Testis (tissue), 3 donors: Measurements from ENCODE around the gene GFRA4. TPM values are rescaled to one million over a fixed set of nuclear protein-coding genes. Genes with fewer than 3 reads are reported as not detected.

Source experiments
- DNase-seq: peaks from one replicate; pipeline ENCODE4 v3.0.0-alpha.2; 2019
- H3K27ac ChIP-seq, 2 donors: fragments of 200-600 bp; sonication (generic); one replicate each; pipeline ENCODE4 v1.5.1; 2019
- H3K27me3 ChIP-seq: fragments of 200-600 bp; sonication (generic); one replicate; pipeline ENCODE4 v1.5.1; 2019
- H3K36me3 ChIP-seq: fragments of 200-600 bp; sonication (generic); one replicate; pipeline ENCODE4 v1.5.1; 2017; ENCODE audit warnings: low read depth; ENCODE audit errors: missing control alignments
- H3K4me1 ChIP-seq: fragments of 200-600 bp; sonication (generic); one replicate; pipeline ENCODE4 v1.5.1; 2019
- H3K4me3 ChIP-seq, 2 donors: fragments of 200-600 bp; sonication (generic); one replicate each; pipeline ENCODE4 v1.5.1; 2017 to 2019
- H3K9me3 ChIP-seq: fragments of 200-600 bp; sonication (generic); one replicate; pipeline ENCODE4 v1.5.1; 2017
- CTCF ChIP-seq, 3 experiments: fragments of 450-650 bp in 2 of 3; fragments of 200-600 bp in 1 of 3; sonication (generic) in 1 of 3; IDR thresholded peaks; one replicate each; pipeline ENCODE4 v1.5.1; 2016 to 2019; ENCODE audit warnings: antibody characterized with exemption in 3 of 3, mild to moderate bottlenecking in 2 of 3, moderate library complexity in 1 of 3
- POLR2A ChIP-seq: fragments of 450-650 bp; IDR thresholded peaks from one replicate; pipeline ENCODE4 v1.6.1; 2017; ENCODE audit warnings: antibody characterized with exemption, mild to moderate bottlenecking, moderate library complexity
- WGBS, 2 donors: methylation state at CpG; one replicate each; pipeline ENCODE4 v1.1.5; 2018; 5-methylcytosine and 5-hydroxymethylcytosine counted together
- intact Hi-C: fragments of 100-400 bp; cut with DNase I; formaldehyde crosslinking; loops from one replicate; pipeline ENCODE4 v1.15.1; 2023; ENCODE audit warnings: low total_unique reads
- polyA plus RNA-seq: library from polyadenylated mRNA; stranded (reverse); fragments of 350-450 nt; fragmentation: Illumina TruSeq; extraction: RNeasy Lipid Tissue Mini Kit (QIAGEN cat#74804); gene quantifications from one replicate; pipeline ENCODE4 v1.2.3, GENCODE V29; 2014; ENCODE audit warnings: low read depth, low replicate concordance; ENCODE audit not compliant: insufficient read depth
- total RNA-seq, 2 donors: library from RNA; depleted of rRNA; stranded (reverse); fragments of >200 nt; gene quantifications; one replicate each; pipeline ENCODE4 v1.2.3, GENCODE V29; 2016

Gene GFRA4
- total and polyA plus RNA-seq, 3 donors from 2014 or later, result 0.31 to 0.74 (median 0.51) TPM

- H3K27ac ChIP-seq, result no peak overlapping the region
- no peaks in the 10 kb centered on the region for H3K36me3 ChIP-seq
- H3K27me3 ChIP-seq, result no peaks in the 10 kb centered on the region
- 77 to 79% methylated on average over 5 to 6 of the region's 6 CpGs for WGBS, 2 donors
- no peak overlapping the region for H3K4me3 ChIP-seq
- H3K4me1 ChIP-seq, result no peaks in the 10 kb centered on the region
- intact Hi-C loops, result loop anchor here (5.0 kb wide), 1 partner anchor 33 kb away; no protein-coding TSS in a partner anchor
- H3K9me3 ChIP-seq, result no peaks in the 10 kb centered on the region
- no peak for TF ChIP-seq POLR2A
- TF ChIP-seq CTCF (IDR thresholded peaks at IDR 0.05), result no peak
- DNase-seq, result no peak
Observed at GRCh38 chr20:3710011-3710466, 46.8 kb upstream of the GFRA4 start.

- 81 to 97% methylated on average over 3 of the region's 3 CpGs for WGBS, 2 donors
Observed at GRCh38 chr20:3707508-3707899, 44.3 kb upstream of the GFRA4 start.

GRCh38 chr20:3706774-3707507 lies 43.7 kb upstream of the GFRA4 start:
- no peak for DNase-seq
- intact Hi-C loops, result no loop called here
- H3K27me3 ChIP-seq, result no peaks in the 10 kb centered on the region

More at GRCh38 chr20:3707508-3707899, 44.3 kb upstream of the GFRA4 start:
- no peaks in the 10 kb centered on the region for H3K27me3 ChIP-seq
- TF ChIP-seq POLR2A (no peak), CTCF (IDR thresholded peaks at IDR 0.05) (no peak)
- no peaks in the 10 kb centered on the region for H3K9me3 ChIP-seq
- H3K27ac ChIP-seq, result no peak overlapping the region
- intact Hi-C loops, result no loop called here
- H3K4me3 ChIP-seq, result no peak overlapping the region
- H3K4me1 ChIP-seq, result no peaks in the 10 kb centered on the region
- H3K36me3 ChIP-seq, result no peaks in the 10 kb centered on the region
- no peak for DNase-seq

GRCh38 chr20:3705970-3706739 lies 43.0 kb upstream of the GFRA4 start:
- H3K36me3 ChIP-seq, result no peaks in the 10 kb centered on the region
- intact Hi-C loops, result no loop called here
- 93 to 95% methylated on average over 20 to 31 of the region's 31 CpGs for WGBS, 2 donors
- H3K4me1 ChIP-seq, result no peaks in the 10 kb centered on the region
- TF ChIP-seq CTCF (IDR thresholded peaks at IDR 0.05) (no peak), POLR2A (no peak)
- H3K4me3 ChIP-seq, result no peak overlapping the region
- no peaks in the 10 kb centered on the region for H3K9me3 ChIP-seq
- H3K27ac ChIP-seq, result no peak overlapping the region
- no peak for DNase-seq
- H3K27me3 ChIP-seq, result no peaks in the 10 kb centered on the region

More at GRCh38 chr20:3706774-3707507, 43.7 kb upstream of the GFRA4 start:
- Histone ChIP-seq H3K4me3 (no peak overlapping the region), H3K27ac (no peak overlapping the region), H3K36me3 (no peaks in the 10 kb centered on the region), H3K4me1 (no peaks in the 10 kb centered on the region), H3K9me3 (no peaks in the 10 kb centered on the region)
- TF ChIP-seq POLR2A, result no peak
- TF ChIP-seq CTCF (IDR thresholded peaks at IDR 0.05), result no peak
- 77 to 89% methylated on average over 6 to 10 of the region's 10 CpGs for WGBS, 2 donors
